ENCODE results near the gene XIRP1. TPM values are rescaled to one million over a fixed set of nuclear protein-coding genes. Genes with fewer than 3 reads are reported as not detected.

Gene XIRP1
- total and polyA plus RNA-seq, 2 experiments from 2014 or later = not detected

GRCh38 chr3:39241561-39241960 is 49.2 kb upstream of the XIRP1 start:
- H3F3A ChIP-seq (replicated peaks; ENCODE audit: low read depth) = no peaks in the 10 kb centered on the region
- TF ChIP-seq ZNF331 (CRISPR knock-in tag; IDR thresholded peaks at IDR 0.05; ENCODE audit: low read depth) (no peak), JUNB (IDR thresholded peaks at IDR 0.05; ENCODE audit: unreplicated experiment) (no peak), ZNF114 (CRISPR knock-in tag; IDR thresholded peaks at IDR 0.05) (no peak), REST (IDR thresholded peaks at IDR 0.05; ENCODE audit: unreplicated experiment) (no peak), STAT1 (IDR thresholded peaks at IDR 0.05; ENCODE audit: unreplicated experiment) (no peak), CTCF (conservative IDR thresholded peaks at IDR 0.05; ENCODE audit: low read depth in 2 of 2) (no peak), CREB1 (CRISPR knock-in tag; IDR thresholded peaks at IDR 0.05; ENCODE audit: low read depth) (no peak), EZH2 (IDR thresholded peaks at IDR 0.05; ENCODE audit: low read depth, unreplicated experiment) (no peak), POLR2AphosphoS5 (IDR thresholded peaks at IDR 0.05; ENCODE audit: low read depth) (no peak), ZNF462 (CRISPR knock-in tag; IDR thresholded peaks at IDR 0.05) (no peak), NANOG (IDR thresholded peaks at IDR 0.05; ENCODE audit: borderline replicate concordance) (no peak), EZH2phosphoT487 (IDR thresholded peaks at IDR 0.05; ENCODE audit: unreplicated experiment) (no peak)
- TF ChIP-seq, protein P1, sequence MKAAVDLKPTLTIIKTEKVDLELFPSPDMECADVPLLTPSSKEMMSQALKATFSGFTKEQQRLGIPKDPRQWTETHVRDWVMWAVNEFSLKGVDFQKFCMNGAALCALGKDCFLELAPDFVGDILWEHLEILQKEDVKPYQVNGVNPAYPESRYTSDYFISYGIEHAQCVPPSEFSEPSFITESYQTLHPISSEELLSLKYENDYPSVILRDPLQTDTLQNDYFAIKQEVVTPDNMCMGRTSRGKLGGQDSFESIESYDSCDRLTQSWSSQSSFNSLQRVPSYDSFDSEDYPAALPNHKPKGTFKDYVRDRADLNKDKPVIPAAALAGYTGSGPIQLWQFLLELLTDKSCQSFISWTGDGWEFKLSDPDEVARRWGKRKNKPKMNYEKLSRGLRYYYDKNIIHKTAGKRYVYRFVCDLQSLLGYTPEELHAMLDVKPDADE (IDR thresholded peaks at IDR 0.05) = no peak
- no peaks in the 10 kb centered on the region for H3K4me1 ChIP-seq (ENCODE audit: insufficient read depth)
- H2AFZ ChIP-seq = no peak overlapping the region
- Mint-ChIP-seq H3K27me3 (ENCODE audit: insufficient read depth, low read depth, poor library complexity) (peaks cover 3% of the 10 kb centered on the region), H3K4me3 (no peak overlapping the region), H3K4me1 (no peaks in the 10 kb centered on the region; the same call in 2 of the 3 replicates), H3K9me3 (no peaks in the 10 kb centered on the region), H3K27ac (no peak overlapping the region), H3K36me3 (ENCODE audit: low read depth) (no peaks in the 10 kb centered on the region)
- no peaks in the 10 kb centered on the region for H4K20me1 ChIP-seq (replicated peaks; ENCODE audit: insufficient read depth)
- DNase-seq (ENCODE audit: low spot score) (no peak), ATAC-seq (no peak)
- no peak overlapping the region for H3K27ac ChIP-seq (ENCODE audit: low read depth)
- H3K27me3 ChIP-seq (ENCODE audit: insufficient read depth) = no peaks in the 10 kb centered on the region
- no peaks in the 10 kb centered on the region for H3K79me2 ChIP-seq (replicated peaks; ENCODE audit: insufficient read depth)
- no peak overlapping the region for H3K4me3 ChIP-seq
- no peaks in the 10 kb centered on the region for H3K36me3 ChIP-seq (ENCODE audit: insufficient read depth)
- no peak overlapping the region for H3K4me2 ChIP-seq
- H3K9me2 ChIP-seq (ENCODE audit: insufficient read depth) = no peaks in the 10 kb centered on the region

Data from GM23338 (cell line).